Measurements from ENCODE around the gene APBA2. TPM values are rescaled to one million over a fixed set of nuclear protein-coding genes. Genes with fewer than 3 reads are reported as not detected.

APBA2 gene
- total and polyA plus RNA-seq, 11 donors, result 0.16 to 1.3 (median 0.40) TPM; not detected in 2

DNA sequence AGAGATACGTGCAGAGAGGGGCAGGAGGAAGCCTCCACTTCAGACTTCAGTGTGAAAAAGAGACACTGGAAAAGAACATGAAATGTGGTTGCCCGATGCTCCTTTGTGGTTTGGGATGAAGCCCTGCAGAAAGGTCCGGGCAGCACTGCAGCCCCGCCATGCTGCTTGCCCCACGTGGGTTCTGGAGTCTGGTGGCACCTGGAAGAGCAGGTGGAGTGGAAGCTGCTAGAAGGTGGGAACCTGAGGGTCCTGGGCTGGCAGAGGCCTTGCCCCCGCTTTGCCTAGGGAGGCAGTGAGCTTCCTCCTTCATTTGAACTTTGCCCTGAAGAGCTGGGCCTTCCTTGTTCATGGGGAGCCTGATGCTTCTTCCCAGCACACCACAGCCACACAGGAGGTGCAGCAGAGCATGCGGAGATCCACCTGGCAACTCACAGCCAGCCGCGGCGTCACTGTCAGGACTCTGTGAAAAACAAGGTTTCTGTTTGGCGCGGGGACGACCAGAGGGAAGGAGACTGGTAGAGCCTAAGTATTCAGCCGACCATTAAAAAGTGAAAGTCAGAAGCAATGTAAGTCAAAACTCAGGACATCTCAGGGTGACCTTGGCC, 59.0 kb downstream of the APBA2 start:
- intact Hi-C loops (cut with DNase I), result no loop called here
- Histone ChIP-seq H3K27ac (no peak overlapping the region), H3K4me1 (no peaks in the 10 kb centered on the region), H3K27me3 (no peaks in the 10 kb centered on the region), H3K36me3 (no peaks in the 10 kb centered on the region), H3K9me3 (peaks cover 0 to 3% (median 0%) of the 10 kb centered on the region in 12 donors), H3K4me3 (no peak overlapping the region)
- WGBS, 4 donors, result 81 to 90% (median 85%) methylated on average over 13 to 14 of the region's 14 CpGs
- ATAC-seq (no peak), DNase-seq (no peak)
- no peak for TF ChIP-seq POLR2A (IDR thresholded peaks at IDR 0.05)
- TF ChIP-seq, protein P1, sequence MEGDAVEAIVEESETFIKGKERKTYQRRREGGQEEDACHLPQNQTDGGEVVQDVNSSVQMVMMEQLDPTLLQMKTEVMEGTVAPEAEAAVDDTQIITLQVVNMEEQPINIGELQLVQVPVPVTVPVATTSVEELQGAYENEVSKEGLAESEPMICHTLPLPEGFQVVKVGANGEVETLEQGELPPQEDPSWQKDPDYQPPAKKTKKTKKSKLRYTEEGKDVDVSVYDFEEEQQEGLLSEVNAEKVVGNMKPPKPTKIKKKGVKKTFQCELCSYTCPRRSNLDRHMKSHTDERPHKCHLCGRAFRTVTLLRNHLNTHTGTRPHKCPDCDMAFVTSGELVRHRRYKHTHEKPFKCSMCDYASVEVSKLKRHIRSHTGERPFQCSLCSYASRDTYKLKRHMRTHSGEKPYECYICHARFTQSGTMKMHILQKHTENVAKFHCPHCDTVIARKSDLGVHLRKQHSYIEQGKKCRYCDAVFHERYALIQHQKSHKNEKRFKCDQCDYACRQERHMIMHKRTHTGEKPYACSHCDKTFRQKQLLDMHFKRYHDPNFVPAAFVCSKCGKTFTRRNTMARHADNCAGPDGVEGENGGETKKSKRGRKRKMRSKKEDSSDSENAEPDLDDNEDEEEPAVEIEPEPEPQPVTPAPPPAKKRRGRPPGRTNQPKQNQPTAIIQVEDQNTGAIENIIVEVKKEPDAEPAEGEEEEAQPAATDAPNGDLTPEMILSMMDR (IDR thresholded peaks at IDR 0.05), result no peak

DNA sequence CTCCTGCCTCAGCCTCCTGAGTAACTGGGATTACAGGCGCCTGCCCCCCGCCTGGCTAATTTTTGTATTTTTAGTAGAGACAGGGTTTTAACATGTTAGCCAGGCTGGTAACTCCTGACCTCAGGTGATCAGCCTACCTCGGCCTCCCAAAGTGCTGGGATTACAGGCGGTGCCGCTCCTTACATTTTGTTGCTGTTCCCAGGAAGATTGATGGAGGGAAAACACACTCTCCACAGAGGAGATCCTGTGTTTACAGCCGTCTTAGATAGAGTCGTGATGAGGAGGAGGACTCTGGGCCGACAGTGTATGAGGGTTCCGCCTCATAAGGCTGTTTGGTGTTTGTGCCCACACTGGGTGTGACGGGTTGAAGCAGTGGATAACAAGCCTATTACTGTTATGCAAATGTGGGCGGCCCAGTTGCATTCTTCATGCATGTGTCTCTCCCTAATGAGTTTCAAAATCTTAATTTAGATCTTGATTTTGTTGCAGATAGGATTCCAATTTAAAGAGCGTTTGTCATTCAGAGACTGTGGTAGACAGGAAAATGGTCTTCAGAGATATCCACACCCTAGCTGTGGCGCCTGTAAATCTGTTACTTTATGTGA, 60.0 kb downstream of the APBA2 start:
- no peak overlapping the region for H3K27ac ChIP-seq
- intact Hi-C loops (cut with DNase I), result no loop called here
- ATAC-seq (no peak), DNase-seq (no peak)
- no peaks in the 10 kb centered on the region for H3K36me3 ChIP-seq
- peaks cover 0 to 3% (median 0%) of the 10 kb centered on the region in 12 donors for H3K9me3 ChIP-seq
- 81 to 92% (median 87%) methylated on average over 13 of the region's 13 CpGs for WGBS, 4 donors
- TF ChIP-seq, protein P1 (IDR thresholded peaks at IDR 0.05), result no peak
- TF ChIP-seq POLR2A (IDR thresholded peaks at IDR 0.05), result no peak
- H3K4me1 ChIP-seq, result no peaks in the 10 kb centered on the region
- H3K4me3 ChIP-seq, result no peak overlapping the region
- no peaks in the 10 kb centered on the region for H3K27me3 ChIP-seq

DNA sequence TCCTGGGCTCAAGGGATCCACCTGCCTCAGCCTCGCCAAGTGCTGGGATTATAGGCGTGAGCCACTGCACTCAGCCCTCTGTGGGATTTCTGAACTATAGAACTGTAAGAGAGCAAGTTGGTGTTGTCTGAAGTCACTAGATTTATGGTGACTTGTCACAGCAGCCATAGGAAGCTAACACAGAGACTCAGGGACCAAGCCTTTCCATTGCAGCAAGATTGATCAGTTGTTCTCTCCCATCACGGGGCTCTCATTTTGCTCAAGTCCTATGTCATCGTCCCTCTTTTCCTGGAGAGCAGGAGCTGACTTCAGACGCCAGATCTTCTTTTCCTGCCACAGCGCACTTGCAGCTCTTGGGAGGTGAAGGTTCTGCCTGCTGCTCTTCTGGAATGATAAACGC, 61.0 kb downstream of the APBA2 start:
- Histone ChIP-seq H3K36me3 (no peaks in the 10 kb centered on the region), H3K27ac (no peak overlapping the region), H3K4me3 (no peak overlapping the region), H3K4me1 (no peaks in the 10 kb centered on the region), H3K27me3 (no peaks in the 10 kb centered on the region), H3K9me3 (peaks cover 0 to 3% (median 0%) of the 10 kb centered on the region in 12 donors)
- DNase-seq, result no peak
- TF ChIP-seq POLR2A (IDR thresholded peaks at IDR 0.05), result no peak
- TF ChIP-seq, protein P1 (IDR thresholded peaks at IDR 0.05), result no peak
- intact Hi-C loops (cut with DNase I), result no loop called here
- no peak for ATAC-seq
- 89 to 92% (median 91%) methylated on average over 7 of the region's 7 CpGs for WGBS, 4 donors

DNA sequence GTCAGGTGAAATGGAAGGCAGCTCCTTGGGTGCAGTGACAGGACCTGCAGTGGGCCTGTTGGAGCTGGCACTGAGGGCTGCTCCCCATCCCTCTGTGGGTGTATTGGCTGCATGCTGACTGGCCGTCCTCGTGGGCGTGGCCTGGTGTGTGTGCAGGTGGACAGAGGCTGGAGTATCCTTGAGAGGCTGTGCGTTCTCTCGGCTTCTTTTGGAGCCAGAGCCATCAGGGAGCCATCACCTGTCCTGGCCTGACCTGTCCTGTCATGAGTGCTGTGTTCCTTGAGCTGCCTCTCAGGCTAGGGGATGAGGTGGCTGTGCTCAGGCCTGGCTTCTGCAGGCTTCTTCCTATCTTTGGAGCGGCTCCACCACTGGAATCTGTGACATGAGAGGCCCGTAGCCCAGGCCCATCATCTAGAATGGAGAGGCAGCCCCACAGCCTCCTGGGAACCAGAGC, 61.5 kb downstream of the APBA2 start:
- WGBS, 4 donors, result 79 to 88% (median 81%) methylated on average over 7 of the region's 7 CpGs
- intact Hi-C loops (cut with DNase I), result no loop called here
- Histone ChIP-seq H3K4me3 (no peak overlapping the region), H3K27ac (no peak overlapping the region), H3K4me1 (no peaks in the 10 kb centered on the region), H3K36me3 (no peaks in the 10 kb centered on the region), H3K27me3 (no peaks in the 10 kb centered on the region), H3K9me3 (peaks cover 0 to 3% (median 0%) of the 10 kb centered on the region in 12 donors)
- DNase-seq (no peak), ATAC-seq (no peak)
- no peak for TF ChIP-seq POLR2A (IDR thresholded peaks at IDR 0.05)
- TF ChIP-seq, protein P1 (IDR thresholded peaks at IDR 0.05), result no peak

Data from heart left ventricle (tissue), 16 donors.